SU-DHL-6 (cell line): ENCODE measurements around the gene NCAM2.

Experiments used
- H2AFZ ChIP-seq: fragments of 200-600 bp; sonication (generic); 2 replicates; pipeline ENCODE4 v1.6.1; 2014; ENCODE audit warnings: low read depth, mild to moderate bottlenecking, moderate library complexity, mixed read lengths, antibody characterized with exemption, low read length; ENCODE audit not compliant: severe bottlenecking
- H3F3A ChIP-seq: fragments of 200-600 bp; shearing (Covaris generic); 2 replicates; pipeline ENCODE4 v1.6.0; 2016; ENCODE audit warnings: antibody characterized with exemption, mild to moderate bottlenecking; ENCODE audit not compliant: insufficient read depth
- H3K27ac ChIP-seq: fragments of 200-600 bp; sonication (generic); 2 replicates; pipeline ENCODE4 v1.5.1; 2016; ENCODE audit warnings: low read depth, mild to moderate bottlenecking, low read length, moderate library complexity, mixed read lengths
- H3K27me3 ChIP-seq: fragments of 200-600 bp; sonication (generic), shearing (Covaris generic); 2 replicates; pipeline ENCODE4 v1.6.0; 2014; ENCODE audit warnings: mild to moderate bottlenecking, low read length
- H3K36me3 ChIP-seq: fragments of 200-600 bp; sonication (generic); 2 replicates; pipeline ENCODE4 v1.6.1; 2014; ENCODE audit warnings: mild to moderate bottlenecking, low read length, mixed read lengths
- H3K4me2 ChIP-seq: fragments of 300-600, 200-600 bp; shearing (Covaris generic), sonication (generic); 2 replicates; pipeline ENCODE4 v1.6.0; 2014; ENCODE audit warnings: low read length, low read depth, mild to moderate bottlenecking; ENCODE audit not compliant: poor library complexity, severe bottlenecking
- H3K4me3 ChIP-seq: fragments of 200-600 bp; sonication (generic); 2 replicates; pipeline ENCODE4 v1.5.1; 2014; ENCODE audit warnings: antibody characterized with exemption, low read length, mild to moderate bottlenecking, mixed read lengths; ENCODE audit not compliant: insufficient read depth, poor library complexity, severe bottlenecking
- H3K79me2 ChIP-seq: fragments of 200-600 bp; sonication (generic); 2 replicates; pipeline ENCODE4 v1.6.1; 2014; ENCODE audit warnings: mild to moderate bottlenecking, low read length, moderate library complexity; ENCODE audit not compliant: insufficient read depth
- H3K9ac ChIP-seq: fragments of 200-600 bp; sonication (generic); 2 replicates; pipeline ENCODE4 v1.7.0; 2014; ENCODE audit warnings: mild to moderate bottlenecking, low read length
- H3K9me2 ChIP-seq: fragments of 200-600 bp; sonication (generic); replicated peaks from 2 replicates; pipeline ENCODE4 v1.6.1; 2014; ENCODE audit warnings: low read length; ENCODE audit not compliant: insufficient read depth
- H3K9me3 ChIP-seq: fragments of 200-600 bp; sonication (generic); 2 replicates; pipeline ENCODE4 v1.6.1; 2014; ENCODE audit warnings: low read length, mixed read lengths; ENCODE audit not compliant: insufficient read depth
- H4K20me1 ChIP-seq: fragments of 200-600 bp; sonication (generic); 2 replicates; pipeline ENCODE4 v1.6.1; 2014; ENCODE audit warnings: low read depth, mild to moderate bottlenecking, antibody characterized with exemption, low read length, moderate library complexity, mixed read lengths
- EZH2phosphoT487 ChIP-seq: fragments of 200-600 bp; sonication (generic), shearing (Covaris generic); conservative IDR thresholded peaks from 2 replicates; pipeline ENCODE4 v1.6.1; 2018; ENCODE audit warnings: mild to moderate bottlenecking, antibody characterized with exemption, low read length, moderate library complexity, mixed read lengths
- TF ChIP-seq, protein P1 (sequence below): fragments of 200-600 bp; sonication (generic); IDR thresholded peaks from one replicate; pipeline ENCODE4 v1.5.1; 2017; ENCODE audit warnings: antibody characterized with exemption, mild to moderate bottlenecking, low read length, moderate library complexity; ENCODE audit not compliant: insufficient read depth, poor library complexity, severe bottlenecking

Gene NCAM2

DNA sequence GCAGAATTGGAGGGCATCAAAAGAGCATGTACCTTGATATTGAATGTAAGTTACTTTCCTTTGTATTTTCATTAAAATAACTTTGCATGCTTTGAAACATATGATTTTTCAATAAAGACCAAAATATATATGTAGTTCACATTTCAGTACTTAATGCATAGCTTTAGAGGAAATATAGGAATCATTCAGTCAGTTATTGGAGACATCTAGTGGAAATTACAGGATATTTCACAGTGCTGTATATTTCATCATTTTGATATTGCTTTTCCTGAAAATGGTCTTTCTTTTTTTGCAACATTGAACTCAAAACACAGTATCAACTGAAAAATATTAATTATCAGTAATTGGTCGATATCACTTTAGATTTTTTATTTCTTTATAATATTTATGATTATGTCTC is 375.8 kb downstream of the NCAM2 start:
- no peak overlapping the region for H3K9ac ChIP-seq
- no peaks in the 10 kb centered on the region for H3F3A ChIP-seq
- no peak overlapping the region for H3K4me3 ChIP-seq
- H3K9me2 ChIP-seq: no peaks in the 10 kb centered on the region
- H3K9me3 ChIP-seq: 0 out of 2 replicates have a peak, but pooled peaks cover 4% of the 10 kb centered on the region
- H3K27ac ChIP-seq: no peak overlapping the region
- peak overlapping the region; percentile 66 for H2AFZ ChIP-seq
- TF ChIP-seq EZH2phosphoT487: no peak
- TF ChIP-seq, protein P1, sequence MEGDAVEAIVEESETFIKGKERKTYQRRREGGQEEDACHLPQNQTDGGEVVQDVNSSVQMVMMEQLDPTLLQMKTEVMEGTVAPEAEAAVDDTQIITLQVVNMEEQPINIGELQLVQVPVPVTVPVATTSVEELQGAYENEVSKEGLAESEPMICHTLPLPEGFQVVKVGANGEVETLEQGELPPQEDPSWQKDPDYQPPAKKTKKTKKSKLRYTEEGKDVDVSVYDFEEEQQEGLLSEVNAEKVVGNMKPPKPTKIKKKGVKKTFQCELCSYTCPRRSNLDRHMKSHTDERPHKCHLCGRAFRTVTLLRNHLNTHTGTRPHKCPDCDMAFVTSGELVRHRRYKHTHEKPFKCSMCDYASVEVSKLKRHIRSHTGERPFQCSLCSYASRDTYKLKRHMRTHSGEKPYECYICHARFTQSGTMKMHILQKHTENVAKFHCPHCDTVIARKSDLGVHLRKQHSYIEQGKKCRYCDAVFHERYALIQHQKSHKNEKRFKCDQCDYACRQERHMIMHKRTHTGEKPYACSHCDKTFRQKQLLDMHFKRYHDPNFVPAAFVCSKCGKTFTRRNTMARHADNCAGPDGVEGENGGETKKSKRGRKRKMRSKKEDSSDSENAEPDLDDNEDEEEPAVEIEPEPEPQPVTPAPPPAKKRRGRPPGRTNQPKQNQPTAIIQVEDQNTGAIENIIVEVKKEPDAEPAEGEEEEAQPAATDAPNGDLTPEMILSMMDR: no peak
- H3K79me2 ChIP-seq: no peaks in the 10 kb centered on the region
- no peaks in the 10 kb centered on the region for H3K36me3 ChIP-seq
- no peaks in the 10 kb centered on the region for H4K20me1 ChIP-seq
- H3K4me2 ChIP-seq: no peak overlapping the region
- no peaks in the 10 kb centered on the region for H3K27me3 ChIP-seq

DNA sequence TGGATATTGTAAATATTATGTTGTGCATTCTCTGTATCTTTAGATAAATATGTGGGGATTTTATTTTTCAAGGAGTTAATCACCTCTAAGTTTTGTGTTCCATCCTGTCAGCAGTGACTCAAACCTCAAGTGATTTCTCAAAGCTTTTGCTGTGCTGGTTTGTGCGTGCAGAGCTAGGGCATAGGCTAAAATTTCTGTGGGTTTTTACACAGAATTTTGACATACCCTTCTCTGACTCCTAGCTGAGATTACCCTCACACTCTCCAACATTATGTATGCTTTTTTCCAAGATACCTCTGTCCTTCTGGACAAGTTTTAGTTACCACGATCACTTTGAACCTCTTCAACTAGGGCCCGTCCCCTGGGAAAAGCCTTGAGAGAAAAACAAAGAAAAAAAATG is 384.9 kb downstream of the NCAM2 start:
- Histone ChIP-seq H3K79me2 (no peaks in the 10 kb centered on the region), H3K9me3 (no peaks in the 10 kb centered on the region), H3K27me3 (no peaks in the 10 kb centered on the region), H3K4me2 (peak overlapping the region; percentile 34), H3K9me2 (no peaks in the 10 kb centered on the region), H3K36me3 (no peaks in the 10 kb centered on the region), H2AFZ (no peak overlapping the region), H3F3A (no peaks in the 10 kb centered on the region), H4K20me1 (no peaks in the 10 kb centered on the region), H3K9ac (no peak overlapping the region), H3K27ac (no peak overlapping the region), H3K4me3 (no peak overlapping the region)
- TF ChIP-seq, protein P1: no peak
- TF ChIP-seq EZH2phosphoT487: no peak

DNA sequence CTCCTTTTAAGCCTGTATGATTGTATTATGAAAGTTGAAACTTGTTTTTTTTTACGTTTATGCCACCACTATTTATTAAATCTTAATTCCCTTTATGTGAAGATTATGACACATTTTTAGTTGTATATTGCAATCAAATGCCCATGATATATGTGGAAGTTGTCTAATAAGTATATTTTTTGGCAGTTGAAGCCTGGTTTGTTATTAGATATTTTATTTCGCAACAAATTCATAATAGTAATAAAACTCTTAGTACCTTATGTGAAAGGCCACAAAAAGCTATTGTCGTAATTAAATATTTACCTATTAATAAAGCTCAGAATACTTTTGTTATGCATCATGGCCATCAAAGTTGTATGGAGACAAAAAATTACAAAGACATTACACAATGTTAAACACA is 386.8 kb downstream of the NCAM2 start:
- Histone ChIP-seq H3K27ac (no peak overlapping the region), H3F3A (no peaks in the 10 kb centered on the region), H4K20me1 (no peaks in the 10 kb centered on the region), H3K9me2 (no peaks in the 10 kb centered on the region), H3K4me3 (no peak overlapping the region), H3K9me3 (no peaks in the 10 kb centered on the region; the same call in 1 of the 2 replicates), H2AFZ (no peak overlapping the region), H3K79me2 (no peaks in the 10 kb centered on the region), H3K9ac (no peak overlapping the region), H3K4me2 (no peak overlapping the region), H3K36me3 (peaks cover 3% of the 10 kb centered on the region; the same call in 1 of the 2 replicates), H3K27me3 (no peaks in the 10 kb centered on the region)
- TF ChIP-seq, protein P1: no peak
- no peak for TF ChIP-seq EZH2phosphoT487
